ENCODE data around the gene SUN1. TPM values are rescaled to one million over a fixed set of nuclear protein-coding genes. Genes with fewer than 3 reads are reported as not detected.

SUN1 gene
- total and polyA plus RNA-seq, 2 of the 8 experiments (the other 6 are each of a cell fraction or from before 2014, with no cell fraction given): 108 to 158 TPM

DNA sequence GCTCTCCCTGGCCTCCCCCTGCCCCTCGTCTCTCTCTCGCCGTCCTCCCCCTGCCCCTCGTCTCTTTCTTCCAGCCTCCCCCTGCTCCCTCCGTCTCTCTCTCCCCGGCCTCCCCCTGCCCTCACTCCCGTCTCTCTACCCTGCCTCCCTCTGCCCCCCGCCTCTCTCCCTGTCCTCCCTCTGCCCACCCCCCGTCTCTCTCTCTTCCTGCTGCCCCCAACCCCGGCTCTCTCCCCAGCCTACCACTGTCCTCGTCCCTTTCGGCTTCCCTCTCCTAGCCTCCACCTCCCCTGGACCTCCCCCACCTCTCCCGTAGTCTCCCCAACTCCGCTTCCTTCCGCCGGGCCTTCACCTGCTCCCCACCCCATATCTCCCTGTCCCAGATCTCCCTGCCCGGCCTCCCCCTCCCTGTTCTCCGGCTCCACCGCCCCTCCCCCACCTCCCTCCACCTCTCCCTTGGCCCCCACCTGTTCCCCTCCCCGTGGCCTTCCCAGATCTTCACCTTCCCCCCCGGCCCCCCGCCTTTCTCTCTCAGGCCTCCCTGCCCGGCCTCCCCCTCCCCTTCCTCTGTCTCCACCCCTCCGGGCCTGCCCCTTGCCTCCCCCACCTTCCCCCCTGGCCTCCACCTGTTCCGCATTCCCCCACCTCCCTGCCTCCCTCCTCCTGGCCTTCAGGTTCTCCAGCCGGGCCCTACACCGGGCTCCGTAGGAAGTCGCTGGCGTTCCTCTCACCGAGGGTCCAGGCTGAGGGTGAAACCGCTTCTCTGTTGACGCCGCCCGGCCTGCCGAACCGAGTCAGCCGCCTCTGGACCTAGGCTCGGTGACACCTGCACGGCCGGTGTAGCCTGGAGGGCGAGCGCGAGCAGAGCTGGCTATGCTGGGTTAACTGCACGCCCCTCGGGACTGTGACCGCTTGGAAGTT lies 45.3 kb downstream of the SUN1 start:
- H2AK5ac ChIP-seq (ENCODE audit: low read depth, low read length): no peak overlapping the region
- H3K23me2 ChIP-seq (ENCODE audit: low read depth, low read length): peaks cover 5% of the 10 kb centered on the region; the same call in 1 of the 2 replicates
- no peak overlapping the region for H3K18ac ChIP-seq (ENCODE audit: extremely low read depth, low read length)
- H3K9ac ChIP-seq (replicated peaks in 1 of 4; ENCODE audit: extremely low read depth in 1 of 4, low read depth in 3 of 4, low read length in 3 of 4): peak overlapping the region in 3 of 4 experiments; percentile 79 to 88 (median 87); a peak in 5 of 7 replicates
- no peak overlapping the region for H3K4ac ChIP-seq (replicated peaks; ENCODE audit: insufficient read length, low read depth, low read length)
- peaks cover 0 to 5% (median 0%) of the 10 kb centered on the region in 4 experiments; a peak in 5 of 7 replicates for H3K4me1 ChIP-seq (replicated peaks in 1 of 4; ENCODE audit: control insufficient read depth in 3 of 4, insufficient read depth in 4 of 4, low read length in 3 of 4)
- H3K79me1 ChIP-seq (ENCODE audit: low read depth, low read length): peaks cover 5% of the 10 kb centered on the region
- TF ChIP-seq TCF12 (IDR thresholded peaks at IDR 0.05; ENCODE audit: low read depth, low read length) (no peak), SAP30 (IDR thresholded peaks at IDR 0.05; ENCODE audit: insufficient read depth, insufficient replicate concordance, low read length) (no peak), GTF2F1 (IDR thresholded peaks at IDR 0.05; ENCODE audit: borderline replicate concordance, low read depth, low read length) (no peak), SIRT6 (IDR thresholded peaks at IDR 0.05; ENCODE audit: low read length) (no peak)
- H4K8ac ChIP-seq (ENCODE audit: extremely low read depth, insufficient read depth, low read length): no peak overlapping the region
- peak overlapping the region; percentile 72 to 99 (median 84) for H3K4me3 ChIP-seq (ENCODE audit: extremely low read depth in 1 of 4, insufficient read depth in 2 of 4, low read depth in 3 of 4, low read length in 4 of 4)
- H4K91ac ChIP-seq (replicated peaks; ENCODE audit: insufficient read length, low read length): peak overlapping the region; percentile 34
- H2BK12ac ChIP-seq (ENCODE audit: low read depth, low read length): no peak overlapping the region
- H2BK20ac ChIP-seq (ENCODE audit: low read length): no peak overlapping the region
- peaks cover 37 to 54% of the 10 kb centered on the region in 2 experiments for H3K79me2 ChIP-seq (ENCODE audit: control insufficient read depth in 1 of 2, insufficient read depth in 2 of 2, low read length in 2 of 2)
- H3K9me3 ChIP-seq (ENCODE audit: insufficient read depth in 2 of 2, low read depth in 1 of 2, low read length in 1 of 2): no peaks in the 10 kb centered on the region; a peak in 1 of 4 replicates
- no peak overlapping the region for H3K23ac ChIP-seq (ENCODE audit: insufficient read length)
- FAIRE-seq: no peak
- peaks cover 0 to 19% (median 4%) of the 10 kb centered on the region in 4 experiments; a peak in 5 of 8 replicates for H3K36me3 ChIP-seq (ENCODE audit: control insufficient read depth in 2 of 4, insufficient read depth in 4 of 4, low read length in 3 of 4)
- ChIA-PET CTCF (ENCODE audit: partially characterized antibody) (no interaction called here), POLR2A (ENCODE audit: partially characterized antibody) (interaction anchor here (0.5 to 2.0 kb wide), 9 partner anchors 8 to 651 kb away, joined by 3 to 9 read pairs (median 4); no protein-coding TSS in a partner anchor)
- no peak overlapping the region for H2BK5ac ChIP-seq (ENCODE audit: low read depth, low read length)
- H3K4me2 ChIP-seq (ENCODE audit: insufficient read depth in 1 of 2, low read depth in 2 of 2, low read length in 2 of 2): peak overlapping the region; percentile 71 to 87
- H3K27me3 ChIP-seq (replicated peaks in 1 of 4; ENCODE audit: control insufficient read depth in 3 of 4, extremely low read depth in 1 of 4, insufficient read depth in 3 of 4, low read length in 3 of 4): no peaks in the 10 kb centered on the region
- no peak overlapping the region for H2AFZ ChIP-seq (ENCODE audit: low read length)
- no peak overlapping the region for H2BK120ac ChIP-seq (replicated peaks; ENCODE audit: low read depth, low read length)
- H3K56ac ChIP-seq (replicated peaks; ENCODE audit: insufficient read length, low read depth, low read length): peak overlapping the region; percentile 73
- H2BK15ac ChIP-seq (ENCODE audit: low read length): no peak overlapping the region
- DNase-seq (ENCODE audit: low read depth in 1 of 2, low spot score in 2 of 2): no peak
- peak overlapping the region; percentile 81 for H3K27ac ChIP-seq (ENCODE audit: low read depth, low read length)
- H4K20me1 ChIP-seq (replicated peaks in 1 of 2; ENCODE audit: control insufficient read depth in 1 of 2, insufficient read depth in 2 of 2, low read length in 2 of 2): peaks cover 21 to 25% of the 10 kb centered on the region in 2 experiments
- WGBS, 2 experiments (ENCODE audit: extremely low coverage in 1 of 2, insufficient coverage in 1 of 2, insufficient read length in 1 of 2, insufficient replicate concordance in 2 of 2, low coverage in 1 of 2, low lambda C conversion rate in 2 of 2, missing lambda C conversion rate in 1 of 2): 36% methylated on average over 17 of the region's 47 CpGs; no CpG with 5 or more reads in 1 of the 2 experiments
- H4K5ac ChIP-seq (ENCODE audit: insufficient read length, low read depth, low read length): no peak overlapping the region
- no peak overlapping the region for H3K14ac ChIP-seq (ENCODE audit: insufficient read length)
